ENCODE results near the gene SERGEF. TPM values are rescaled to one million over a fixed set of nuclear protein-coding genes. Genes with fewer than 3 reads are reported as not detected.

The SERGEF gene
- polyA plus RNA-seq, 3 donors, result 18.0 to 22.1 (median 18.8) TPM

DNA sequence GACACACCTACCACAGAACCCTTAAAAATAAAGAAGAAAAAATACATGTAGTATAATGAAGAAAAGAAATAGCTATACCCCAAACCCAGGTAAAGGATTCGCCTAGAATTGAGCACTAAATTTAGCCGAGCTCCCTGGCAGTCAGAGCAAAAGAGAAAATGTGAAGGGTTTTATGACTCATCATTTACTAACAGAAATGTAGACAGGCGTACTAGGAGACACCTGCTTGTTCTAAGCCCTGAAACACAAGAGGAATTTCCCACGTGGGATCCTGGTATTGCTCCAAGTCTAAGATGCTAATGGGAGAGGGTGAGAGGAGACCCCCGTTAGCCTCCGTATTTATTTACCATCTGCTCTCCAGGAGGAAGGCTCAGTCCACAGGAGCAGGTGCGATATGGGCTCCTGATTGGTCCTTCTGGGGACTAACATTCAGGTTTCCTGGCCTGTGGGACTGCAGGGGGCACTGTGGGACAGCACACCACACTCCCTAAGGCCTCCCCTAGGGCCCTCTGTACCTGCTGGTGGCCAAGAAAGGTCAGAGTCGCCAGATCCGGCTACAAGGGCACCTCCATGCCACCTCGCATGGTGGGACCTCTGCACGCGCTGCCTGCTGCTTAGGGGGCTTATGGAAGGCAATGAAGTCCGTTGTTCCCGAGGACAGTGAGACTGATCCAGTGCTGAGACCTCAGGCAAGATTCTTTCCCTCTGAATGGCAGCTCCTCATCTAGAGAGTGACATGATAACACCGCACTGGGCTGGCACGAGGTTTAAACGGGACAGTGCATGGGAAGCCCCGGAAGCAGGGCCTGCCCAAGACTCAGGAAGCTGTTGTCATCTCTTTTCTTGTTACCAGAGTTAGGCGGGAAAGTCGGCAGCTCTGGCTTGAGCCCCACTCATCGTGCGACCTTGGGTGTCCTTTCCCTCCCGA is 252.5 kb downstream of the SERGEF start:
- no peak for DNase-seq (ENCODE audit: low read depth in 3 of 3, low spot score in 2 of 3)

DNA sequence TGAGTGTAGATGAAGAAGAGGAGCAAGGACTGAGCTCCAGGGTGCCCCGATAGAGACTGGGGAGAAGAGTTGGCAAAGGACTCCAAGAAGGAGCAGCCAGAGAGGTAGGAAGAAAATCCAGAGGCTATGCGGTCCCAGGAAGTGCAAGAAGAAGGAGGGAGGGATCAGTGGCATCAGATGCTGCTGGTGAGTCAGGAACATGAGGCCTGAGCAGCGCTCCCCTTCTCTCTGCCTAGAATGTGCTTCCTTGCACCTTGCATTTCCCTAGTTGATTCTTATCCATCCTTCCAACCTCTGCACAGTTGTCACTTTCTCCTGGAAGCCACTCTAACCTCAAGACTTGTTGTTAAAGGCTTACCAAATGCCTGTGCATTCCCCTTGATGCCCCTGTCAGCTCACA is 257.0 kb downstream of the SERGEF start:
- no peak for DNase-seq (ENCODE audit: low read depth in 3 of 3, low spot score in 2 of 3)

DNA sequence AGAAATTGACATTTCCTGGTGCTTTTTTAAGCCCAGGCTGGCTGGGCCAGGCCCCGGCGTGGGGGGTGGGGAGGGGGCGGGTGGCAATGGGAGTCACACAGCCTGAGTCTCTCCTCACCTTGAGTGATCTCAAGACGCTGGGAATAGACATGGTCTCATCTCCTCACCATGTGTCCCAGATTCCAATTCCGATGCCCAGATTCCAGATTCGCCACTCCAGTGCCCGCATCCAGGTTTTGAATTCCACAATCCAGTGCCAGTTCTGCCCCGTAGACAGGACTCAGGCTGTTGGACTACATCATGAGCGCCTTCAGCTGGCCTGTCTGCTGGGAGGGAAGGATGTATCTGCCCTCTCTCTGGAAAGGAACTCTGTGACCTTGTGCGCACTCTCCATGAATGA is 259.2 kb downstream of the SERGEF start:
- DNase-seq (ENCODE audit: low read depth in 3 of 3, low spot score in 2 of 3), result no peak

GRCh38 chr11:17753153-17753552 is 259.7 kb downstream of the SERGEF start:
- no peak for DNase-seq (ENCODE audit: low read depth in 3 of 3, low spot score in 2 of 3)

DNA sequence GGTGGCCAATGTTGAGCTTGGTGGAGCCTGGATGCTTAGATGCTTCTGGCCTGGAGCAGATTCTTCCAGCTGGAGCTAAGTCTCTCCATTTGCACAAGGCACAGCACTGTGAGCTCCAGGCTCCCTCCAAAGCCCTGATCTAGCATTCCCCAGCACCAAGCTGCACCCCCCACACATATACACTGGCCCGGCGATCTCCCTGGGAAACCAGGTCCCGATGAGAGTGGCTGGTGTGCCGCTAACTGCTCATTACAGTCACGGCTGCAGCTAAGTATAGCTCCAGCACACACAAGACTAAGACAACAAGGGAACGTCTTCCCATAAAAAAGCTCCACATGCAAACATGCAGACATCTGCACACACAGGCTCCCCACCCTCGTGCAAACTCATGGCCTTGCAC is 260.7 kb downstream of the SERGEF start:
- DNase-seq (ENCODE audit: low read depth in 3 of 3, low spot score in 2 of 3), result no peak

GRCh38 chr11:17751558-17751957 is 261.3 kb downstream of the SERGEF start:
- DNase-seq (ENCODE audit: low read depth in 3 of 3, low spot score in 2 of 3), result no peak

DNA sequence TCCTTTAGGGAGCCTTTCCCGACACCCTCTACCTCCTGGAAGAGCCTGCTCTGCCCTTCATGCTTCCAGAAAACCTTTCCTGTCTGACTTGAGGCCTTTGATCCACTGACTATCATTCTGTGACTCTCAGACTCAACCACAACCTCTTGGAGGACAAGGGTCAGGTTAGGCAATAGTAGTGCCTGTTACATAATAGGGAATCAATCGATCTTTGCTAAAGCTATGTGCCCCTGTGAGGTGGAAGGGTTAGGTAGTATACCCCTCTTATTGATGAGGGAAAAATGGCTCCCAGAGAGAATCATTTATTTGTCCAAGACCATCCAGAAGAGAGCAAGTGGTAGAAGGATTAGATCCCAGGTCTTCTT is 262.1 kb downstream of the SERGEF start:
- DNase-seq (ENCODE audit: low read depth in 3 of 3, low spot score in 2 of 3), result no peak

GRCh38 chr11:17750013-17750800 is 262.6 kb downstream of the SERGEF start:
- DNase-seq (ENCODE audit: low read depth in 3 of 3, low spot score in 2 of 3), result no peak

- no peak for DNase-seq (ENCODE audit: low read depth in 3 of 3, low spot score in 2 of 3)
Measured at GRCh38 chr11:17748761-17749721, 263.8 kb downstream of the SERGEF start.

DNA sequence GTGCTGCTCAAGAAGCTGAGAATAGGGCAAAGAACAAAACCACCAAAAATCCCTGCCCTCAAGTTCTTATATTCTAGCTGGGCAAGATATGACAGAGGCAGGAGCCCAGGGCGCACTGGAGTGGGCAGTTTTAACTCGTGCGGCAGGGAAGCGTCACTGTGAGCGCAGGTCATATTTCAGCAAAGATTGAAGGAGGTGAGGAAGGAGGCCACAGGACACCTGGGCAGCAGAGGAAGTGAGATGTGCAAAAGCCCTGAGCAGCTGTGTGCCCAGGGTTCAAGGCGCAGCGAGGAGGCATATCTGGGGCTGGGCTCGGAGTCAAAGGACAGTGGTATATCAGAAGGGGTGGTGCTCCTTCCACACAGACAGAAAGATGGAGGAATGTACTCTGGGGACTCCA is 264.8 kb downstream of the SERGEF start:
- DNase-seq (ENCODE audit: low read depth in 3 of 3, low spot score in 2 of 3), result no peak

DNA sequence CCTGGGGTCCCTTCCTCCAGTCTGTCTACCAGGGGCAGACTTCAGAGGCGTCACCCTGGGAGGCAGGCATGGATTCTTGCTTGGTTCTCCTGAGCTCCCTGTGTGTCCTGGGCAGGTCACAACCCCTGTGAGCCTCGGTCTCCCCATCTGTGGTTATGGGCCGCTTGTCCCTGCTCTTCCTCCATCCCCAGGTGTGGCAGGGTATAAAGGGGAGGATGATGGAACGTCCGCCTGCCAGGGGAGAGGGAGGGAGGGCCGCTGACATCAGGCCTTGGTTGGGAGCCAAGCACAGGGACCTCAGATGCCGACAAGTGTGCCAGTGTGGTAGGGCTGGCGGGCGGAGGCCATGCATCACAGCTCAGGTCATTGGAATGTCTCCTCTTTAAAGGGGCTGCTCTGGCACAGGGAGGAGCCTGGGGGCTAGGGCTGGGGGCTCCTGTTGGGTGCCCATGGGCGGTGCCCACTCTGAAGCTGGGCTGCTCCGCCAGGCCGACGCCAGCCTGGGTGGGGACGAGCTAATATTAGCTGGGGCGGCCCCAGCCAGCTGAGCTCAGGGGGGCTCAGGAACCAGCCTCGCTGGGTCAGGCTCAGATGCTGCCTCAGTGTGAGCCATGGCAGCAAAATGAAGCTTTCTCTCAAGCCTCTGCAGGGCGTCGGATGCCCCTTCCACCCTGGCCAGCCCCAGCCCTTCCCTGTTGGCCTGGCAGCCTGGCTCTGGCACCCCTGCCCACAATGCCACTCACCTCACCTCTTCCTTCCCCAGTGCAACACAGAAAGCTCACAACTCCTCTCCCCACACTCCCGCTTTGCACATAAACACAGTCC is 265.5 kb downstream of the SERGEF start:
- DNase-seq (ENCODE audit: low read depth in 3 of 3, low spot score in 2 of 3), result no peak

DNA sequence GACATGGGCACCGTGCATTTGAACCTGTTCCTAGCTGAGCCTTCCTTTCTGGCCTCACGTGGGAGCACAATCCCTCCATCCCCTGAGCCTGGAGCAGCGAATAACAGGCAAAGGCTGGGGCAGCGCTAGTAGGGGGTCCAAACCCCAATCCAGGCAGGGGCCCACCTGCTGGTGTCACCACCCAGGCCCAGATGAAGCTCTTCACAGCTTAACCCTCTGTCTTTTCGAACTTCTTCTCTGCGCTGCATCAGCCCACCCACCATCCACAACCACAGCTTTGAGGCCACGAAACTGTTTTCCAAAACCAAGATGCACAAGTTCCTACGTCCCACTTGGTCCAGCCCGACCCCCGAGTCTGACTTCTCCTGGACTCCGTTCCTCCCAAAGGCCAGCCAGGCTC is 266.8 kb downstream of the SERGEF start:
- DNase-seq (ENCODE audit: low read depth in 3 of 3, low spot score in 2 of 3), result no peak

DNA sequence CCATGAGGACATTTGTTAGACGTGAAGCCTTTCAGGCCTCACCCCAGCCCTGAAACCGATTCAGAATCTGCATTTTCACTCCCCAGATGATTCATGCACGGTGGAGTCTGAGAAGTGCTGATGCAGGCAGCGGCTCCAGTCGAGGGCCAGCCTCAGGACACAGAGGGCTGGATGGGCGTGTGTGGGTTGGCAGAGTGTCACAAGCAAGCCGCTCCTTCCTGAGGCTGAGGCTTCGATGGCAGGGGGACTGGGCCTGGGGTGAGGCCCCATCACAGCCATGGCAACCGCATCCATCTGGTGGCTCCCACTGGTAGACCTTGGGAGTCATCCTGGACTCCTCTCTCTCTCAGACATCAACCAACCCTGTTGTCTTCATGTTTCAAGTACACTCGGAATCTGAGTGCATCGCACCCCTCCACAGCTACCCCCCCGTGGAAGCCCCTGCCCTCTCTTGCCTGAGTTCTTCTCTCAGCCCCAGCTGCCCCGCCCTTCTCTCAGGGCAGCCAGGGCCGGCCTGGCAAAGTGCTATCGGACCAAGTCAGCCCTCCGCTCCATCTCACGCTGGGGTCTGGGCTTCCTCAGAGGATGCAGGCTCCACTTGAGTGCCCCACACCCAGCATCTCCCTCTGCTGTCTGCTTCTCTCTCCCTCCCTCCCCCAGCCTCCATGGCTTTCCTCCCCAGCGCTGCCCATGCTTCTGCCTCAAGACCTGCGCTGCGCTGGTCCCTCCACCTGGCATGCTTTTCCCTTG is 267.6 kb downstream of the SERGEF start:
- DNase-seq (ENCODE audit: low read depth in 3 of 3, low spot score in 2 of 3), result no peak

- DNase-seq (ENCODE audit: low read depth in 3 of 3, low spot score in 2 of 3), result no peak
Measured at GRCh38 chr11:17744151-17744940, 268.5 kb downstream of the SERGEF start.

- no peak for DNase-seq (ENCODE audit: low read depth in 3 of 3, low spot score in 2 of 3)
Measured at GRCh38 chr11:17743808-17744119, 269.1 kb downstream of the SERGEF start.

- DNase-seq (ENCODE audit: low read depth in 3 of 3, low spot score in 2 of 3), result no peak
Measured at GRCh38 chr11:17743026-17743807, 269.6 kb downstream of the SERGEF start.

DNA sequence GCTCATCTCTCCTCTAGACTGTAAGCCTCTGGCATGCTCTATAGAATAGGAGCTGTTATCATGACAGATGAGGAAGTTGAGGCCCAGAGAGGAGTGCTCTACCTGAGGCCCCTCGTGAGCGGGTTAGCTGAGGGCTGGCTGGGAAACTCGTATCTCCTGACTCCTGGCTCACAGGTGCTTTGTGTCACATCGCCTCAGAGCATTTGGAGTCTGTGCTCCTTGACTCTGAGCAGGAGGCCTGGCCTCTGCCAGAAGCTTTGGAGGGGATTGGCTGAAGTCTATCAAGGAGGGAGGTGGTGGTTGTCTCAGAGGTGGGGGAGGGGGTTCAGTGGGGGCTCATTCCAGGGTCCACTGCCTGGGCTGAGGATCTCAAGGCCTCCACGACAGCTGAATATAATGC is 270.8 kb downstream of the SERGEF start:
- no peak for DNase-seq (ENCODE audit: low read depth in 3 of 3, low spot score in 2 of 3)

DNA sequence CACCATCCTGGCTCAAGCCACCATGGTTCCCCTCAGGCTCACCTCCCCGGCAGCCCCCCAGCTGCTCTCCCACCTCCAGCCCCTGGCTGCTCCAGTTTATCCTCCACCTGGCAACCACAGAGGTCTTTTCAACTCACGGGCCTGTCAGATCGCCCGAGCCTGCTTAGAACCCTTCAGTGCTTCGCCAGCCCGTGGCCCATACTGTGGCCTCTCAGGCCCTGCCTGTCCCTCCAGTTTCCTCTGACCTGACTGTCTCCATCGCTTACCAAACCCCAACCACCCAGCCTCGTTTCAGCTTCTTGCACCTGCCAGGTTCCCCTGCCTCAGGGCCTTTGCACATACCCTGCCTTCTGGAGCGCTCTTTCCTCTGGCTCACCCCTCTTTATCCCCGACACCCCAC is 271.4 kb downstream of the SERGEF start:
- DNase-seq (ENCODE audit: low read depth in 3 of 3, low spot score in 2 of 3), result no peak
